ENCODE measurements around the gene PCBP3. TPM values are rescaled to one million over a fixed set of nuclear protein-coding genes. Genes with fewer than 3 reads are reported as not detected.
A peak's percentile ranks its signal among the peaks of the same experiment; 100 is the strongest.

Gene PCBP3
- polyA plus RNA-seq, 1 donor (not counting 4 experiments of a cell fraction or from before 2014, with no cell fraction given) = 0.25 TPM

- Histone ChIP-seq H3K36me3 (ENCODE audit: control insufficient read depth in 2 of 2, extremely low read depth in 1 of 2, insufficient read depth in 2 of 2, low read length in 2 of 2) (no peaks in the 10 kb centered on the region), H3K4me1 (ENCODE audit: control insufficient read depth, extremely low read depth, insufficient read depth, low read length) (peaks cover 11% of the 10 kb centered on the region), H3K79me2 (ENCODE audit: control insufficient read depth, insufficient read depth, low read length) (no peaks in the 10 kb centered on the region), H3K4me2 (ENCODE audit: control insufficient read depth, extremely low read depth, insufficient read depth, low read depth, low read length) (peak overlapping the region; percentile 76), H3K27ac (ENCODE audit: control insufficient read depth, insufficient read depth, low read length) (no peak overlapping the region), H3K9me1 (ENCODE audit: control insufficient read depth, extremely low read depth, insufficient read depth, low read length) (no peaks in the 10 kb centered on the region), H3K9ac (ENCODE audit: control insufficient read depth, extremely low read depth, insufficient read depth, low read length) (no peak overlapping the region), H2AFZ (ENCODE audit: control insufficient read depth, low read length) (peak overlapping the region; percentile 64), H3K9me3 (ENCODE audit: control insufficient read depth, low read depth, low read length) (no peaks in the 10 kb centered on the region), H4K20me1 (ENCODE audit: control insufficient read depth, extremely low read depth, insufficient read depth, low read length) (peaks cover 3% of the 10 kb centered on the region), H3K27me3 (ENCODE audit: control insufficient read depth, extremely low read depth, insufficient read depth, low read length) (peaks cover 9% of the 10 kb centered on the region), H3K4me3 (ENCODE audit: control insufficient read depth in 2 of 3, extremely low read depth in 1 of 3, insufficient read depth in 2 of 3, low read depth in 1 of 3, low read length in 3 of 3) (peak overlapping the region in 1 of 3 experiments; percentile 29)
- TF ChIP-seq EZH2 (IDR thresholded peaks at IDR 0.05; ENCODE audit: low read length) = no peak
- no peak for TF ChIP-seq CTCF (optimal IDR thresholded peaks at IDR 0.05 in 1 of 3, IDR thresholded peaks at IDR 0.05 in 1 of 3, conservative IDR thresholded peaks at IDR 0.05 in 1 of 3; ENCODE audit: extremely low read depth in 1 of 3, insufficient read depth in 2 of 3, low read length in 3 of 3)
- no peak for DNase-seq (ENCODE audit: low read depth, low spot score)
- dilution Hi-C loops (cut with MboI; ENCODE audit: extremely low pct_ligation_motif_present, low sequenced_read_pairs) = no loop called here
- FAIRE-seq = no peak
Measured at GRCh38 chr21:45747233-45747766, 103.8 kb downstream of the PCBP3 start.

GRCh38 chr21:45747802-45748445, 104.4 kb downstream of the PCBP3 start:
- DNase-seq (ENCODE audit: low read depth, low spot score) = peak; percentile 7
- no peak overlapping the region for H3K9ac ChIP-seq (ENCODE audit: control insufficient read depth, extremely low read depth, insufficient read depth, low read length)
- no peaks in the 10 kb centered on the region for H3K9me3 ChIP-seq (ENCODE audit: control insufficient read depth, low read depth, low read length)
- peak; percentile 64 for FAIRE-seq
- peaks cover 9% of the 10 kb centered on the region for H3K27me3 ChIP-seq (ENCODE audit: control insufficient read depth, extremely low read depth, insufficient read depth, low read length)
- no peaks in the 10 kb centered on the region for H3K79me2 ChIP-seq (ENCODE audit: control insufficient read depth, insufficient read depth, low read length)
- H2AFZ ChIP-seq (ENCODE audit: control insufficient read depth, low read length) = peak overlapping the region; percentile 64
- TF ChIP-seq EZH2 (IDR thresholded peaks at IDR 0.05; ENCODE audit: low read length) (no peak), CTCF (optimal IDR thresholded peaks at IDR 0.05 in 1 of 3, IDR thresholded peaks at IDR 0.05 in 1 of 3, conservative IDR thresholded peaks at IDR 0.05 in 1 of 3; ENCODE audit: extremely low read depth in 1 of 3, insufficient read depth in 2 of 3, low read length in 3 of 3) (peak in 2 of 3 experiments; percentile 25 to 33)
- H3K9me1 ChIP-seq (ENCODE audit: control insufficient read depth, extremely low read depth, insufficient read depth, low read length) = no peaks in the 10 kb centered on the region
- no peaks in the 10 kb centered on the region for H3K36me3 ChIP-seq (ENCODE audit: control insufficient read depth in 2 of 2, extremely low read depth in 1 of 2, insufficient read depth in 2 of 2, low read length in 2 of 2)
- H4K20me1 ChIP-seq (ENCODE audit: control insufficient read depth, extremely low read depth, insufficient read depth, low read length) = peaks cover 3% of the 10 kb centered on the region
- peak overlapping the region; percentile 76 for H3K4me2 ChIP-seq (ENCODE audit: control insufficient read depth, extremely low read depth, insufficient read depth, low read depth, low read length)
- H3K4me1 ChIP-seq (ENCODE audit: control insufficient read depth, extremely low read depth, insufficient read depth, low read length) = peaks cover 9% of the 10 kb centered on the region
- dilution Hi-C loops (cut with MboI; ENCODE audit: extremely low pct_ligation_motif_present, low sequenced_read_pairs) = no loop called here
- no peak overlapping the region for H3K27ac ChIP-seq (ENCODE audit: control insufficient read depth, insufficient read depth, low read length)
- peak overlapping the region in 1 of 3 experiments; percentile 29 for H3K4me3 ChIP-seq (ENCODE audit: control insufficient read depth in 2 of 3, extremely low read depth in 1 of 3, insufficient read depth in 2 of 3, low read depth in 1 of 3, low read length in 3 of 3)
